Smooth muscle cell (in vitro differentiated cells): Measurements from ENCODE around the gene MAN1C1. TPM values are rescaled to one million over a fixed set of nuclear protein-coding genes. Genes with fewer than 3 reads are reported as not detected.

Experiments used
- DNase-seq: peaks from one replicate; lab custom pipeline; 2025; ENCODE audit not compliant: unreplicated experiment; lab: John Stamatoyannopoulos, UW
- H2AFZ ChIP-seq: fragments of 200-600 bp; sonication (generic); 2 replicates; pipeline ENCODE4 v1.6.0; 2016; ENCODE audit warnings: antibody characterized with exemption, low read depth, mild to moderate bottlenecking
- H3F3A ChIP-seq: fragments of 200-600 bp; sonication (generic); 2 replicates; pipeline ENCODE4 v1.6.0; 2017; ENCODE audit warnings: antibody characterized with exemption, low read depth
- H3K27ac ChIP-seq: fragments of 200-600 bp; sonication (generic); 2 replicates; pipeline ENCODE4 v1.5.1; 2016; ENCODE audit warnings: low read depth, mild to moderate bottlenecking
- H3K27me3 ChIP-seq: fragments of 200-600 bp; sonication (generic); 2 replicates; pipeline ENCODE4 v1.6.1; 2016; ENCODE audit warnings: low read depth, mild to moderate bottlenecking
- H3K36me3 ChIP-seq: fragments of 200-600 bp; sonication (generic); 2 replicates; pipeline ENCODE4 v1.5.1; 2016; ENCODE audit warnings: low read depth
- H3K4me1 ChIP-seq: fragments of 200-600 bp; sonication (generic); 2 replicates; pipeline ENCODE4 v1.5.1; 2016; ENCODE audit warnings: low read depth
- H3K4me2 ChIP-seq: fragments of 200-600 bp; sonication (generic); 2 replicates; pipeline ENCODE4 v1.6.0; 2016; ENCODE audit warnings: mild to moderate bottlenecking
- H3K4me3 ChIP-seq: fragments of 200-600 bp; sonication (generic); 2 replicates; pipeline ENCODE4 v1.5.1; 2016; ENCODE audit warnings: mild to moderate bottlenecking
- H3K79me2 ChIP-seq: fragments of 200-600 bp; sonication (generic); 2 replicates; pipeline ENCODE4 v1.6.0; 2016; ENCODE audit warnings: low read depth, mild to moderate bottlenecking
- H3K9ac ChIP-seq: fragments of 200-600 bp; sonication (generic); 2 replicates; pipeline ENCODE4 v1.6.0; 2016; ENCODE audit warnings: low read depth
- H3K9me3 ChIP-seq: fragments of 200-600 bp; sonication (generic); replicated peaks from 2 replicates; pipeline ENCODE4 v1.5.1; 2016; ENCODE audit warnings: low read depth
- H4K20me1 ChIP-seq: fragments of 200-600 bp; sonication (generic); 2 replicates; pipeline ENCODE4 v1.6.0; 2016; ENCODE audit warnings: low read depth
- WGBS: methylation state at CpG from one replicate; pipeline ENCODE4 v1.1.7; 2016; ENCODE audit warnings: low lambda C conversion rate; 5-methylcytosine and 5-hydroxymethylcytosine counted together
- polyA plus RNA-seq: library from polyadenylated mRNA; unstranded; fragments of >200 nt; fragmentation: Nextera tagmentation; extraction: Ambion mirVana; gene quantifications from 2 replicates; pipeline ENCODE4 v1.2.1, GENCODE V29; 2016
- total RNA-seq: library from RNA; depleted of rRNA; stranded (reverse); fragments of >200 nt; gene quantifications from 2 replicates; pipeline ENCODE4 v1.2.3, GENCODE V29; 2014
- TF ChIP-seq, protein P1 (sequence below): fragments of 200-600 bp; sonication (generic); IDR thresholded peaks from 2 replicates; pipeline ENCODE4 v1.5.1; 2017; ENCODE audit warnings: borderline replicate concordance, mild to moderate bottlenecking, antibody characterized with exemption; ENCODE audit not compliant: insufficient read depth, poor library complexity, severe bottlenecking

Gene MAN1C1
- total and polyA plus RNA-seq, 2 experiments from 2014 or later, result 4.4 to 10.5 TPM

DNA sequence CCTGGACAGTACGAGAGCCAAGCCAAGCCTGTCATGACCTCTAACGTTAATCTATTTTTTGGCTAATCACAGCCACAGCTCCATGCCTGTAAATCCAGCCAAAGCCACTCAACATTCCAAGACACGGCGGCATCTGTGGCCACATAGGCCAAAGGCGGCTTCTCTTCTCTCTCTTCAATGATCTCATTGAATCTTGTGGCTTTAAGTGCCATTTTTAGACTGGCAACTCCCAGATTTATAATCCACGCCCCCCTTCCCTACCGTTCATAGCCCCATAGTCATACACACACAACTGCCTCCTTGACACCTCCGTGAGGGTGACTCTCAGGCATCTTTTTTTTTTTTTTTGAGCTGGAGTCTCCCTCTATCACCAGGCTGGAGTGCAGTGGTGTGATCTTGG, 177.7 kb downstream of the MAN1C1 start:
- Histone ChIP-seq H3K9ac (no peak overlapping the region), H3K79me2 (no peaks in the 10 kb centered on the region), H3K36me3 (no peaks in the 10 kb centered on the region), H3K9me3 (no peaks in the 10 kb centered on the region), H3K4me2 (no peak overlapping the region), H3K4me3 (no peak overlapping the region), H3K27me3 (no peaks in the 10 kb centered on the region), H4K20me1 (peaks cover 18% of the 10 kb centered on the region), H3F3A (peaks cover 9% of the 10 kb centered on the region), H3K27ac (peak overlapping the region; percentile 37), H2AFZ (no peak overlapping the region), H3K4me1 (peaks cover 9% of the 10 kb centered on the region)
- no peak for DNase-seq
- WGBS, result 21% methylated on average over 8 of the region's 8 CpGs
- TF ChIP-seq, protein P1, sequence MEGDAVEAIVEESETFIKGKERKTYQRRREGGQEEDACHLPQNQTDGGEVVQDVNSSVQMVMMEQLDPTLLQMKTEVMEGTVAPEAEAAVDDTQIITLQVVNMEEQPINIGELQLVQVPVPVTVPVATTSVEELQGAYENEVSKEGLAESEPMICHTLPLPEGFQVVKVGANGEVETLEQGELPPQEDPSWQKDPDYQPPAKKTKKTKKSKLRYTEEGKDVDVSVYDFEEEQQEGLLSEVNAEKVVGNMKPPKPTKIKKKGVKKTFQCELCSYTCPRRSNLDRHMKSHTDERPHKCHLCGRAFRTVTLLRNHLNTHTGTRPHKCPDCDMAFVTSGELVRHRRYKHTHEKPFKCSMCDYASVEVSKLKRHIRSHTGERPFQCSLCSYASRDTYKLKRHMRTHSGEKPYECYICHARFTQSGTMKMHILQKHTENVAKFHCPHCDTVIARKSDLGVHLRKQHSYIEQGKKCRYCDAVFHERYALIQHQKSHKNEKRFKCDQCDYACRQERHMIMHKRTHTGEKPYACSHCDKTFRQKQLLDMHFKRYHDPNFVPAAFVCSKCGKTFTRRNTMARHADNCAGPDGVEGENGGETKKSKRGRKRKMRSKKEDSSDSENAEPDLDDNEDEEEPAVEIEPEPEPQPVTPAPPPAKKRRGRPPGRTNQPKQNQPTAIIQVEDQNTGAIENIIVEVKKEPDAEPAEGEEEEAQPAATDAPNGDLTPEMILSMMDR, result no peak

DNA sequence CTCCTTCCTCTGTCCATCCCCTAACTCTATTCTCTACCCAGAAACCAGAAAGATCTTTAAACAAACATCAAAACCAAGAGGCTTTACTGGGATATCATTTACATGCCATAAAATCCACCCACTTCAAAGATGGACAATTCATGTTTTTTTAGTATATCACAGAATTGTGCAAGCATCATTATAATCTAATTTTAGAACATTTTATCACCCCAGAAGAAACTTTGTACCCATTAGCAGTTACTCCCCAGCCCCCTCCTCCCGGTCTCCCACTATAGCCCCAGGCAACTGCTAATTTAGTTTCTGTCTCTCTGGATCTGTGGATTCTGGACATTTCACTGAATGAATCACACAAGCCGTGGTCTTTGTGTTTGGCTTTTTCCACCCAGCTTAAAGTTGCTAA, 178.6 kb downstream of the MAN1C1 start:
- H3K4me2 ChIP-seq, result no peak overlapping the region
- no peak for DNase-seq

DNA sequence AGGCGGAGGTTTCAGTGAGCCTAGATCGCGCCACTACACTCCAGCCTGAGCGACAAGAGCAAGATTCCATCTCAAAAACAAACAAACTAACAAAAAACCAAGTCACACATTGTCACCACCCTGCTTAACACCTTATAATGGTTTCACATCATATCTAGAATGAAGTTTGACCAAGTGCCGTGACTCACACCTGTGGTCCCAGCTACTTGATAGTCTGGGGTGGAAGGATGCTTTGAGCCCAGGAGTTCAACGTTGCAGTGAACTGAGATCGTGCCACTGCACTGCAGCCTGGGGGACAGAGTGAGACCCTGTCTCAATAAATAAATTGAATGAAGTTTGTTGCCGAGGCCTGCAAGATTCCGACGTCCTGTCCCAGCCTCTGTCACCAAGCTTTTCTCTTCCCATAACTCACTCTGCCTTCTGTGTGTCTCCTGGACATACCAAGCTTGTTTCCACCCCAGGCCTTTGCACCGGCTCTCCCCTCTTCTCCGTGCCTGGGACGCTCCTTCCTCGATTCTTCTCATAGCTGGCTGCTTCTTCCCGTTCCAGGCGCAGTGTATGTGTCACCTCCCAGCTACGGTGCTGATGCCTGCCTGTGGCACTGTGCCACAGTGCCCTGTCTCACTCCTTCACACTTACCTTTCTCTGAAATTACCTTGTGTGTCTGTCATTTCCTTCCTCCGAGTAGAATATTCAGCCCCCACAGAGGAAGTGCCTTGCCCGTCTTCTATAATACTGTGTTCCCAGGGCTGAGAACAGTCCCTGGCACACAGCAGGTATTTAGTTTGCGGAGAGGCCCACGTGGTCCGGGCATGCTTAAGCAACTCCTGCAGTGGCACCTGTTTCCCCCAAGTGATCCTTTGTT, 179.6 kb downstream of the MAN1C1 start:
- no peak for DNase-seq
- TF ChIP-seq, protein P1, result no peak
- no peaks in the 10 kb centered on the region for H3K27me3 ChIP-seq
- H3K4me3 ChIP-seq, result no peak overlapping the region
- H3K9me3 ChIP-seq, result no peaks in the 10 kb centered on the region
- peaks cover 9% of the 10 kb centered on the region for H3F3A ChIP-seq
- H3K9ac ChIP-seq, result no peak overlapping the region
- H3K79me2 ChIP-seq, result peaks cover 6% of the 10 kb centered on the region
- no peaks in the 10 kb centered on the region for H3K36me3 ChIP-seq
- peaks cover 18% of the 10 kb centered on the region for H4K20me1 ChIP-seq
- WGBS, result 85% methylated on average over 22 of the region's 22 CpGs
- no peak overlapping the region for H3K4me2 ChIP-seq
- peaks cover 18% of the 10 kb centered on the region for H3K4me1 ChIP-seq
- H3K27ac ChIP-seq, result no peak overlapping the region
- H2AFZ ChIP-seq, result no peak overlapping the region

More for the DNA sequence above, 178.6 kb downstream of the MAN1C1 start:
- Histone ChIP-seq H3K79me2 (no peaks in the 10 kb centered on the region), H3F3A (peaks cover 9% of the 10 kb centered on the region), H3K4me1 (peaks cover 13% of the 10 kb centered on the region), H2AFZ (no peak overlapping the region), H3K9ac (no peak overlapping the region), H3K27me3 (no peaks in the 10 kb centered on the region), H3K9me3 (no peaks in the 10 kb centered on the region), H4K20me1 (peaks cover 18% of the 10 kb centered on the region), H3K4me3 (no peak overlapping the region), H3K36me3 (no peaks in the 10 kb centered on the region), H3K27ac (peak overlapping the region; percentile 29)
- WGBS, result 6% methylated on average over 2 of the region's 2 CpGs
- TF ChIP-seq, protein P1, result no peak
